ENCODE measurements around the gene SREK1IP1.

Gene SREK1IP1

GRCh38 chr5:64768358-64769312 lies at the start of gene SREK1IP1, which contains the start of gene CWC27:
Gene SREK1IP1, minus strand, starts transcription at chr5:64768691. Its CDS starts 174 bp downstream, at chr5:64768517.
Gene CWC27, plus strand, starts transcription at chr5:64768930. Its CDS starts 217 bp downstream, at chr5:64769147.
- DNase-seq, result peak; percentile 75

- no peak for DNase-seq
Measured at GRCh38 chr5:64818245-64818644, 49.8 kb upstream of the SREK1IP1 start.

GRCh38 chr5:64814073-64814472 lies 45.6 kb upstream of the SREK1IP1 start:
- DNase-seq, result no peak

GRCh38 chr5:64811050-64811640 lies 42.7 kb upstream of the SREK1IP1 start:
- DNase-seq, result no peak

- DNase-seq, result no peak
Measured at GRCh38 chr5:64807520-64807919, 39.0 kb upstream of the SREK1IP1 start.

GRCh38 chr5:64806537-64806936 lies 38.0 kb upstream of the SREK1IP1 start:
- DNase-seq, result no peak

GRCh38 chr5:64800926-64801325 lies 32.4 kb upstream of the SREK1IP1 start:
- DNase-seq, result no peak

- no peak for DNase-seq
Measured at GRCh38 chr5:64796301-64796700, 27.8 kb upstream of the SREK1IP1 start.

- DNase-seq, result no peak
Measured at GRCh38 chr5:64794053-64794770, 25.7 kb upstream of the SREK1IP1 start.

- no peak for DNase-seq
Measured at GRCh38 chr5:64792469-64792868, 24.0 kb upstream of the SREK1IP1 start.

- DNase-seq, result no peak
Measured at GRCh38 chr5:64790210-64790609, 21.7 kb upstream of the SREK1IP1 start.

GRCh38 chr5:64789457-64789856 lies 21.0 kb upstream of the SREK1IP1 start:
- DNase-seq, result no peak

- DNase-seq, result no peak
Measured at GRCh38 chr5:64788156-64788555, 19.7 kb upstream of the SREK1IP1 start.

GRCh38 chr5:64786372-64786771 lies 17.9 kb upstream of the SREK1IP1 start:
- DNase-seq, result no peak

- DNase-seq, result peak; percentile 69
Measured at GRCh38 chr5:64784451-64785025, 16.0 kb upstream of the SREK1IP1 start.

GRCh38 chr5:64775291-64775690 lies 6.8 kb upstream of the SREK1IP1 start:
- no peak for DNase-seq

- DNase-seq, result no peak
Measured at GRCh38 chr5:64773533-64773932, 5.0 kb upstream of the SREK1IP1 start.

GRCh38 chr5:64771736-64772135 lies 3.2 kb upstream of the SREK1IP1 start:
- no peak for DNase-seq

GRCh38 chr5:64769855-64770254 lies 1.4 kb upstream of the SREK1IP1 start:
- no peak for DNase-seq

GRCh38 chr5:64767959-64768357 lies 533 bp downstream of the SREK1IP1 start:
- peak; percentile 65 for DNase-seq

GRCh38 chr5:64766941-64767340 lies 1.6 kb downstream of the SREK1IP1 start:
- no peak for DNase-seq

- DNase-seq, result no peak
Measured at GRCh38 chr5:64765804-64766504, 2.5 kb downstream of the SREK1IP1 start.
